SK-N-MC (cell line): Measurements from ENCODE around the gene DENND4C.

ENCODE experiments used
- DNase-seq: peaks from one replicate; pipeline ENCODE4 v3.0.0-alpha.2; 2011; ENCODE audit warnings: low read depth, low spot score
- H3K27ac ChIP-seq: fragments of 200-600 bp; sonication (generic); 2 replicates; pipeline ENCODE4 v1.5.1; 2016; ENCODE audit warnings: mixed run types
- H3K36me3 ChIP-seq: fragments of 200-600 bp; sonication (generic); 2 replicates; pipeline ENCODE4 v1.6.1; 2017; ENCODE audit warnings: antibody characterized with exemption, low read length, mixed read lengths; ENCODE audit not compliant: insufficient read depth
- H3K4me3 ChIP-seq: fragments of 200-600 bp; sonication (generic); 2 replicates; pipeline ENCODE4 v1.5.1; 2016
- H3K9ac ChIP-seq: fragments of 200-600 bp; sonication (generic); 2 replicates; pipeline ENCODE4 v1.8.0; 2017; ENCODE audit warnings: mixed run types, mixed read lengths; ENCODE audit not compliant: insufficient read length
- H3K9me3 ChIP-seq: fragments of 200-600 bp; sonication (generic); 2 replicates; pipeline ENCODE4 v1.6.1; 2017; ENCODE audit warnings: low read depth, mild to moderate bottlenecking, antibody characterized with exemption, low read length, moderate library complexity, mixed read lengths
- EZH2 ChIP-seq: fragments of 200-600 bp; sonication (generic); IDR thresholded peaks from one replicate; pipeline ENCODE4 v1.6.1; 2017; ENCODE audit warnings: antibody characterized with exemption
- FOXP2 ChIP-seq: optimal IDR thresholded peaks from 2 replicates; pipeline ENCODE3; 2011; ENCODE audit warnings: mild to moderate bottlenecking, moderate library complexity; ENCODE audit not compliant: insufficient read depth; ENCODE audit errors: extremely low read length, control extremely low read depth
- POLR2AphosphoS5 ChIP-seq: IDR thresholded peaks from 2 replicates; pipeline ENCODE4 v1.6.1; 2012; ENCODE audit warnings: mild to moderate bottlenecking, low read depth, low read length, borderline replicate concordance

Gene DENND4C

GRCh38 chr9:19271081-19271480, 40.6 kb downstream of the DENND4C start:
- Histone ChIP-seq H3K36me3 (no peaks in the 10 kb centered on the region), H3K9me3 (no peaks in the 10 kb centered on the region), H3K27ac (no peak overlapping the region), H3K4me3 (no peak overlapping the region), H3K9ac (no peak overlapping the region)
- DNase-seq: no peak
- TF ChIP-seq FOXP2 (no peak), EZH2 (no peak), POLR2AphosphoS5 (no peak)

DNA sequence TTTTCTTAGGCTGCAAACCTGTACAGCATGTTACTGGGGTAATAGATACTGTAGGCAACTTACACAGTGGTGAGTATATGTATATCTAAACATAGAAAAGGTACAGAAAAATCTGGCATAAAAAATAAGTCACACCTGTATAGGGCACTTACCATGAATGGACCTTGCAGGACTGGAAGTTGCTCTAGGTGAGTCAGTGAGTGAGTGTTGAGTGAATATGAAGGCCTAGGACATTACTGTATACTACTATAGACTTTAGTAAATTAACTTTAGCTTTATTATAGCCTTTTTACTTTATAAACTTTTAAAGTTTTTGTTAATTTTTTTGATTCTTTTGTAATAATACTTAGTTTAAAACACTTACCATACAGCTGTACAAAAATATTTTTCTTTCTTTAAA, 51.3 kb downstream of the DENND4C start:
- no peak for DNase-seq
- no peaks in the 10 kb centered on the region for H3K9me3 ChIP-seq
- H3K27ac ChIP-seq: no peak overlapping the region
- H3K36me3 ChIP-seq: no peaks in the 10 kb centered on the region
- no peak overlapping the region for H3K4me3 ChIP-seq
- TF ChIP-seq POLR2AphosphoS5: no peak
- no peak for TF ChIP-seq FOXP2
- TF ChIP-seq EZH2: no peak
- H3K9ac ChIP-seq: no peak overlapping the region

DNA sequence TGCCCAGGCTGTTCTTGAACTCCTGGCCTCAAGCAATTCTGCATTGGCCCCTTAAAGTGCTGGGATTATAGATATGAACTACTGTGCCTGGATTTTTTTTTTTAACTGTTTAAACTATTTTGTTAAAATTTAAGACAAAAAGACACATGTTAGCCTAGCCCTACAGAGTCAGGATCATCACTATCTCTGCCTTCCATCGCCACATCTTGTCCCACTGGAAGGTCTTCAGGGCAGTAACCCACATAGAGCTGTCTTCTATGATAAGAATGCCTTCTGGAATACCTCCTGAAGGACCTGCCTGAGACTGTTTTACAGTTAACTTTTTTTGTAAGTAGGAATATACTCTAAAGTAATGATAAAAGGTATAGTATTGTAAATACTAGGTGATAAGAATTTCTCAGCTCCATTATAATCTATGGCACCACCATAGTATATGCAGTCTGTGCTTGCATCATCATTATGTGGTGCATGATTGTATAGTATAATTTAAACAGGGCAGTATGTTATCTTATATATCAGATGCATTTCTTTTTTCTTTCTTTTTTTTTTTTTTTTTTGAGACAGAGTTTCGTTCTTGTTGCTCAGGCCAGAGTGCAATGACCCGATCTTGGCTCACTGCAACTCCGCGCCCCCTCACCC, 52.7 kb downstream of the DENND4C start:
- TF ChIP-seq FOXP2 (no peak), POLR2AphosphoS5 (no peak), EZH2 (no peak)
- H3K9me3 ChIP-seq: no peaks in the 10 kb centered on the region
- H3K27ac ChIP-seq: no peak overlapping the region
- no peak overlapping the region for H3K9ac ChIP-seq
- no peak for DNase-seq
- H3K36me3 ChIP-seq: no peaks in the 10 kb centered on the region; the same call in 1 of the 2 replicates
- H3K4me3 ChIP-seq: no peak overlapping the region

DNA sequence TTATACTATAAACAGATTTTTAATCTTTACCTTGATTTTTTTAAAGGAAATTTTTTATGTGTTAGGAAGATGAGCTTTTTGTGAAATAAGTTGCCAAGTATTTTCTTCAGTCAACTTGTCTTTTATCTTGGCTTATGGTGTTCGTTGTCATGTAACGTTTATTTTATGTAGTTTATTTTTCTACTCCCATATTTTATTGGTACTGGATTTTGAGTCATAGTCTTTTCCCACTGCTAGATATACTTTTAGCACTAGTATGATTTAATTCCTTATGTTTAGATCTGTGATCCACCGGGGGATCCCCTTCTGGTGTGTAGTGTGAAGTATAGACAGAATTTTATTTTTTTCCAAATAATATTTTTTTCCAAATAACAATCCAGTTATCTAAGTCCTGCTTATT, 54.2 kb downstream of the DENND4C start:
- H3K9me3 ChIP-seq: no peaks in the 10 kb centered on the region
- H3K27ac ChIP-seq: no peak overlapping the region
- TF ChIP-seq POLR2AphosphoS5: no peak
- TF ChIP-seq EZH2: no peak
- no peak for TF ChIP-seq FOXP2
- no peak overlapping the region for H3K4me3 ChIP-seq
- no peak overlapping the region for H3K9ac ChIP-seq
- no peak for DNase-seq
- H3K36me3 ChIP-seq: no peaks in the 10 kb centered on the region; the same call in 1 of the 2 replicates

DNA sequence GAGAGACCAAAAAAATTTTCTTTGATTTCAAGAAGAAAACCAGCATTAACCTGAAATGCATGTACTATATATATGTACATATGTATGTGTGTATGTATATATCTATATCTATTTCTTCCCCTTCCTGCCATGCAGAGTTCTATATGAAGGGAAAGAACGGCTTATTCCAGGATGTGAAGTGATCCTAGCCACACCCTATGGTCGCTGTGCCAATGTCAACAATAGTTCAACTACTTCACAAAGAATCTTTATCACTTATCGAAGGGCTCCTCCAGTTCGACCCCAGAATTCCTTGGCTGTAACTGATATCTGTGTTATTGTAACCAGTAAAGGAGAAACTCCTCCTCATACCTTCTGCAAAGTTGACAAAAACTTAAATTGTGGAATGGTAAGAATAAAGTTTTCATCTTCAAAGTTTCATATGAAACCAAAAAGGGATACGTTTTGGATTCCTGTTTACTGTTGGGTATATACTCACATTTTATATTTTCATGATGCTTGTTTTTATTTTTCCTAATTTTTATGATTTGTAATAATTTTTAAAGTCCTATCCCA, 56.2 kb downstream of the DENND4C start:
- no peak overlapping the region for H3K4me3 ChIP-seq
- H3K27ac ChIP-seq: no peak overlapping the region
- peaks cover 7% of the 10 kb centered on the region for H3K36me3 ChIP-seq
- no peak overlapping the region for H3K9ac ChIP-seq
- no peaks in the 10 kb centered on the region for H3K9me3 ChIP-seq
- no peak for DNase-seq
- no peak for TF ChIP-seq POLR2AphosphoS5
- no peak for TF ChIP-seq EZH2
- no peak for TF ChIP-seq FOXP2

- Histone ChIP-seq H3K36me3 (peaks cover 7% of the 10 kb centered on the region), H3K9ac (no peak overlapping the region), H3K9me3 (no peaks in the 10 kb centered on the region), H3K27ac (no peak overlapping the region), H3K4me3 (no peak overlapping the region)
- TF ChIP-seq EZH2 (no peak), POLR2AphosphoS5 (no peak), FOXP2 (no peak)
- no peak for DNase-seq
These were observed 57.6 kb downstream of the DENND4C start for GRCh38 chr9:19288081-19288480.

GRCh38 chr9:19290103-19290502, 59.6 kb downstream of the DENND4C start:
- Histone ChIP-seq H3K9me3 (no peaks in the 10 kb centered on the region), H3K4me3 (no peak overlapping the region), H3K36me3 (peaks cover 7% of the 10 kb centered on the region), H3K27ac (no peak overlapping the region), H3K9ac (no peak overlapping the region)
- DNase-seq: no peak
- TF ChIP-seq FOXP2: no peak
- no peak for TF ChIP-seq EZH2
- TF ChIP-seq POLR2AphosphoS5: no peak

- H3K36me3 ChIP-seq: peaks cover 10% of the 10 kb centered on the region
- H3K27ac ChIP-seq: no peak overlapping the region
- no peak overlapping the region for H3K9ac ChIP-seq
- H3K9me3 ChIP-seq: no peaks in the 10 kb centered on the region
- DNase-seq: no peak
- no peak overlapping the region for H3K4me3 ChIP-seq
- no peak for TF ChIP-seq POLR2AphosphoS5
- TF ChIP-seq EZH2: no peak
- no peak for TF ChIP-seq FOXP2
These were observed 63.7 kb downstream of the DENND4C start for GRCh38 chr9:19294219-19294618.

GRCh38 chr9:19298436-19299000, 68.0 kb downstream of the DENND4C start:
- Histone ChIP-seq H3K9ac (no peak overlapping the region), H3K9me3 (no peaks in the 10 kb centered on the region), H3K27ac (no peak overlapping the region), H3K36me3 (peaks cover 15% of the 10 kb centered on the region), H3K4me3 (no peak overlapping the region)
- no peak for DNase-seq
- TF ChIP-seq POLR2AphosphoS5: no peak
- TF ChIP-seq EZH2: no peak
- TF ChIP-seq FOXP2: no peak
